KG1 (cell line): ENCODE results near the gene IGHMBP2.
"Not testable (repeated sequence)": the region's sequence is repeated elsewhere in the genome, so short reads cannot be mapped to it uniquely, and the experiment has no call there.

ENCODE experiments used
- DNase-seq: peaks from one replicate; lab custom pipeline; 2025; lab: John Stamatoyannopoulos, UW

Gene IGHMBP2

GRCh38 chr11:68903288-68904247, at the start of gene IGHMBP2, which contains the start of gene MRPL21:
Gene IGHMBP2, plus strand, starts transcription at chr11:68903891. Its CDS starts 62 bp downstream, at chr11:68903953.
Gene MRPL21, minus strand, starts transcription at chr11:68903832. Its CDS starts 22 bp downstream, at chr11:68903810.
- peak; percentile 82 for DNase-seq

DNA sequence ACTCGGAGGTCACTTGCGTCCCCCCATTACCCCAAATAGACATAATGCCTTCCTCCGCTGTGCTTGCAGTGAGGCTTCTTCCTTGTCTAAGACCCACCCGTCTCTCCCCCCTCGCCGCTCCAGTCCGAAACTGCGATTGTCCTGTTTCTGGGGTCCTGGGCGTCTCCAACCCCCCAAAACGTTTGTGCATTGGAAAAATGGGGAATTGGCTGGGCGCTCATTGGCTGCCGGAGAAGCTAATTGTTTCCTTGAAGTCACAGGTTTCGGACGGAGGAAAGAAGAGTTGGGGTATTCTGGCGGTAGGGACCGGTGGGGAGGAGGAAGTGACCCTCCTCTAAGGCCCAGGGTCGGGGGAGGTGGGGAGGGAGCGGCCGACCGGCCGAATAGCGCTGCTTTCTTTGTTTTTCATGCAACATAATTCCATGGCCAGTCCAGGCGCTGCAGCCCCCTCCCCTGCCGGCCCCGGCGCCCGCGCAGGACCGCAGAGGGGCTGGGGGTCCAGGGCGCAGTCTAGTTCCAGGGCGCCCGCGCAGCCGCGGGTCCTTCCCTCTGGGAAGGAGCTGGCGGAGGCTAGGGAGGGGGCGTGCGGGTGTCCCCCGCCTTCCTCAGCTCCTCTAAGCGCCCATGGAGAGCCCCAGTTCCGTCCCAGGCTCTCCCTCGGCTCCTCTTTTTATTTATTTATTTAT, 49.3 kb upstream of the IGHMBP2 start:
- no peak for DNase-seq

GRCh38 chr11:68855205-68855981, 48.3 kb upstream of the IGHMBP2 start:
- no peak for DNase-seq

- not testable (repeated sequence) for DNase-seq
Measured at GRCh38 chr11:68856425-68857030, 47.2 kb upstream of the IGHMBP2 start.

DNA sequence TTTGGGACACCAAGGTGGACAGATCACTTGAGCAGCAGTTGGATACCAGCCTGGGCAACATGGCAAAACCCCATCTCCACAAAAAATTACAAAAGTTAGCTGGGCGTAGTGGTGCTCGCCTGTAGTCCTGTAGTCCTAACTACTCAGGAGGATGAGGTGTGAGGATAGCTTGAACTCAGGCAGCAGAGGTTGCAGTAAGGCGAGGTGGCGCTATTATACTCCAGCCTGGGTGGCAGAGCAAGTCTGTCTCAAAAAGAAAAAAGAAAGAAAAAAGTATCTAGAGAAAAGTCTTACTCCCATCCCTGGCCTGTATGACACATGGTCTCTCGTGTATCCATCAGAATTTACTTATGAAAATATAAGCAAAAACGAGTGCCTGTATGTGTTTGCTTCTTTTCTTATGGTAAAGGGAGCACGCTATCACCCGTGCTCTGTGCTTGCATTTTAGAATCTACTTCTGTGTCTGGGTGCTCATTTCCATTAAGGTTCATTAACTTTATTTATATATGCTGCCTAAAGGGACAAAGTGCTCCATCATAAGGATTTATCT, 46.6 kb upstream of the IGHMBP2 start:
- no peak for DNase-seq

GRCh38 chr11:68859123-68859522, 44.6 kb upstream of the IGHMBP2 start:
- DNase-seq = no peak

DNA sequence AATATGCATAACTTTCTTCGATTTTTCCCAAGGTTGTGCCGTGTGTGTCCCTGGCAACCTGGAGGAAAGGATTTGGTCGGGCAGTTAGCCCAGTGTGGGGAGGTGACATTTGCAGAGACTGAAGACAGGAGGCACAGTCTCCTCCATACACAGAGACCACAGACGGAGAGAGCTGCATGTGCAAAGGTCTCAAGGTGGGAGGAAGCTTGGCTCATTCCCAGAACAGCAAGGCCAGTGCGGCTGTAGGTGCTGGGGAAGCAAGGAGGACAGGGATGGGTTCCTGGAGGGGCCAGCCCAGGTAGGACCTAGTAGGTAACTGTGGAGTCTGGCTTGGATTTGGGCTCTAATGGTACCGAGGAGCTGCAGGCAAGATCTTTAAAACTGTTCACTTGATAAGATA, 41.3 kb upstream of the IGHMBP2 start:
- no peak for DNase-seq

DNA sequence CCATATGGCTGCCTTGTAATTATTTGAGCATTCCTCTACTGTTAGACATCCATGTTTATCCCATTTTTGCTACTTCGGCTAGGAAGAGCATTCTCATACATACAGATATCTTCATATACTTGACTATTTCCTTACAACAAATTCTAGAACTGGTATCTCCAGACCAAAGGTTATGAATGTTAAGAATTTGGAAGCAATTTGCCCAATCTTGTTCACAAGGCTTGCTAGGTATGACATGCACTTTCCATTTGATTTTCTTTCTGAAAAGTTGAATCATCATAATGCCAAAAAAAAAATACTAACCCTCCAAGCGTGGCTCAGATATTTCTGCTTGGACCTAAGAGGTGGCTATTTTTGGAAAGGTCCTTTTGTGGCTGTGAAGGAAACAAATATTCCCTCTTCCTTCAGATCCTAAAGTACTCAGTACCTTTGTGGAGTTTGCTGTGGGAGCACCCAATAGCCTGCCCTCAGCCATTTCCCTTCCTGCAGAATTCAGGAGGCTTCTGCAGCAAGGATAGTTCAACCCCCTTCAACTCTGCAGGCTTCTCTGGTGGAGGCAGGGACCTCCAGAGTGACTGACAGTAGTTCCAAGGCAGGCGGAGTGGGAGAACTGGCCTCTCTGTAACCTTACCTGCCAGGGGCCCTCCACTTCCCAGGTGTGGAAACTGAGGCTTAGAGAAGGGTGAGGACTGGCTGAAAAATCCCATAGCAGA, 40.0 kb upstream of the IGHMBP2 start:
- no peak for DNase-seq

DNA sequence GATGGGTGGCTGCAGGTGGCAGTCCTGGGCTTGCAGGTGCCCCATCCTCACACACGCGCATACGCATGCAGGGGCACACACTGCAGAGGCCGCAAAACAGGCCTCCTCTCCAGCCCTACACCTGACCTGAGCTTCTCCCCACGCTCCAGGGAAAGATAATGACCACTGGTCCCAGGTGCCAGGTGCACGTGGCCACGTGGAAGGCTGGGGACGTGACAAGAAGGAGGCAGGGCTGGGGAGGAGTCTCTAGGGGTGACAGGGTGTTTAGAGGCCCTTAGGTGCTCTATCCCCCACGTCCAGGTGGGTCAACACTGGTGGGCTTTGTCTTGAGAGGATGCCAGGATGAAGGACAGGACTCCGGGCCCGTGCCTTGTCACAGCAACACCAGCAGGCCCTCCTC, 38.5 kb upstream of the IGHMBP2 start:
- no peak for DNase-seq

DNA sequence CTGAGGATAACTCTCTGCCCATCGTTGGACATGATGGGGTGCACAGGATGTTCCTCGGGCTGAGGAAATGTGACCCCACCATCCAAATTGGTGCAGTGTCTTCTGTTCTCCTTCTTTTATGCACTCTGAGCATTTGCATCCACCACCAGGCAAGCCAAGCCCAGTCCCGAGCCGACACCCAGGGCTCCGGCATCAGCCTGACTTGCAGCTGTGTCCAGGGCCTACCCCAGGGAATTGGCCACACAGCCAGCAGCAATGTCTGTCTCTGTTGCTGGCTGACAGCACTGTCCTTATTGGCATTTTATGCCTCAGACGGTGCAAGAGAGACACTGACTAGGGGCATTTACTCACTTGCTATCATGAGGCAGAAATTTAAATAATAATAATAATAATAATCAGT, 36.6 kb upstream of the IGHMBP2 start:
- DNase-seq = no peak

DNA sequence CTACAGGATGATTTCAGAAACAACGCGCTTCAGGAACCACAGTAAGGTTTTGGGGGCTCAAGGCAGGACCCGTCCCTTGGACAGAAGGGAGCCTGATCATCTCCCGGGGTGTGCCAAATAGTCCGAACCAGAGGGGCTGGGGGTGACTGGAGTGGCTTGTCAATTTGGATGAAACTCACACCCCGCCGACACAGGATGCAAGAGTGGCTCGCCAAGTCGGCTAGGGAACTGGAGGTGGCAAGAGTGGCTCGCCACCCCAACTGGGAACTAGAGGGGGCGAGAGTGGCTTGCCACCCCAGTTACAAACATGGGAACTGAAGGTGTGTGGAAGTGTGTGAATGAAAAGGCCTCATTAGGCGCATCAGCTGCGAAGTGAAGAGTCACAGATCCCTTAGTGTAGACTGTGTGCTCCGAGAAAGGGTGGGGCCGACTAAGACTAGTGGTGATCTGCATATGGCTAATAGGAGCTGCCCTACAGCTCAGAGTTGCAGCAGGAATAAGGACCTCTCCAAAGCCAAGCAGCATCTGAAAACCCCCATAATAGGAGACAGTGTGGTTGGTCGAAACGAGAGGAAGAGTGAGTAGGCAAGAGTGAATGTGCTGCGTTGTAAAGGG, 35.4 kb upstream of the IGHMBP2 start:
- DNase-seq = no peak

- DNase-seq = no peak
Measured at GRCh38 chr11:68870470-68870869, 33.2 kb upstream of the IGHMBP2 start.

- DNase-seq = no peak
Measured at GRCh38 chr11:68872216-68873003, 31.3 kb upstream of the IGHMBP2 start.

DNA sequence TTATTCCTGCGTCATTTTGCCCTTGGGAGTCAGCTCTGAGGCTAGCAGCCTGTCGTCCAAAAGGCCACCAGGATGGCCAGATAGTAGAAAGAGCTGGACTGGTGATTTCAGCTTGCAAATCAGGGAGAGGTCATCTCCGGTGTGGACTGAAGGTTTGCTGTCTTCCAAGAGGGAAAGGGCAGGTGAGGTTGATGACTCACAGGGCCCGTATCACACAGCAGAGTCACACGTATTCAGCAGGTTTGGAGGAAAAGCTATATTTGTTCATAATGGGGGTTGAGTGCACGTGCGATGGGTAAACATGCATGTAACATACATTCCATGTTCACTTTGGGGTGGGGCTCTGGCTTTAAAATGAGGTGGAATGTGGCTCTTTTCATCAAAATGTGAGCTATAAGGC, 25.7 kb upstream of the IGHMBP2 start:
- DNase-seq = no peak

GRCh38 chr11:68880851-68881250, 22.8 kb upstream of the IGHMBP2 start:
- no peak for DNase-seq

DNA sequence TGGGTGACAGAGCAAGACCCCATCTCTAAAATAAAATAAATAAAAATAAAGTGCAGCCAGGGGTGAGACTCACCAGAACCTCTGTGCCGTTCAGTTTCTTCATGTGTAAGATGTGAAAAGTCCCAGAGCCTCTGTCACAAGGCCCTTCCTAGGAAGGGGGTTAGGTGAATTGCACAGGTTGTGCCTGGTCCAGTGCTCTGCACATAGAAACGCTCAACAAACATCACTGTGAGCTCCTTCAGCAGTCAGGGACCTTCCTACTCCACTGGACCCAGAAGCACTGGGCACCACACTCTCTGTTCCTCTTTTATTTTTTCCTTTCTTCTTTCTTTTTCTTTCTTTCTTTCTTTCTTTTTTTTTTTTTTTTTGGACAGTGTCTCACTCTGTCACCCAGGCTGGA, 22.4 kb upstream of the IGHMBP2 start:
- DNase-seq = no peak

- DNase-seq = no peak
Measured at GRCh38 chr11:68882391-68882790, 21.3 kb upstream of the IGHMBP2 start.

GRCh38 chr11:68884827-68885226, 18.9 kb upstream of the IGHMBP2 start:
- DNase-seq = not testable (repeated sequence)

DNA sequence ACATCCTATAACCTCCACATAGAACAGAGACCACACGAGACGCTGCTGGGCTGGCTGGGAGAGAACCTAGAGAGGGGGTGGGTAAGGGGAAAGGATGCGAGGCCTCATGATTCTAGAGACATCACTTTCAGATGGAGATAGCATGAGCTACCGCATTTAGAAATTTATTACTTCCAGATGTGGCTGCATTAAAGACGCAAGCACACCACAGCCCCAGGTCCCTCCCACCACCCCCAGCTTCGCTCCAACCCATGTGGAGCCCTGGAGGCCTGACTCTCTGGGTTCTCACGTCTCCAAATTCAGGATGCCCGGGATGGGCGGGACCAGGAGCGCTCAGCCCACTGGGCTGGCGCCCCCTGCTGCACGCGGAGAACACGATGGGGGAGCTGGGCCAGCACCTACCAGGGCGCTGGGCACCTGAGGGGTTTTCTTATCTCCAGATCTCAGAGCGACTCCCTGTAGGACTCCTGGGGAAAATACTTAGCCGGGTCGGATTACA, 13.7 kb upstream of the IGHMBP2 start:
- no peak for DNase-seq
